Liver (tissue), 2 donors: ENCODE results near the gene TMPRSS6.

ENCODE experiments used
- CTCF ChIP-seq: fragments of 150-350 bp; IDR thresholded peaks from 2 replicates; pipeline ENCODE4 v1.5.1; 2017; ENCODE audit warnings: improper control_type of control experiment, low read depth, low read length; ENCODE audit not compliant: missing input control
- MAX ChIP-seq: IDR thresholded peaks from 2 replicates; pipeline ENCODE4 v1.6.1; 2016; ENCODE audit warnings: antibody characterized with exemption
- YY1 ChIP-seq: IDR thresholded peaks from 2 replicates; pipeline ENCODE4 v1.6.1; 2016; ENCODE audit warnings: antibody characterized with exemption, mild to moderate bottlenecking
- donor health status: healthy.

GRCh38 chr22:37065961-37066360 lies 43.6 kb downstream of the TMPRSS6 start:
- TF ChIP-seq MAX (no peak), CTCF (no peak), YY1 (no peak)
